Lower leg skin (tissue), 3 donors: ENCODE data around the gene GON7.

Experiments used
- POLR2A ChIP-seq, 2 donors: fragments of 450-650 bp; IDR thresholded peaks; one replicate each; pipeline ENCODE4 v1.6.1; 2016 to 2017; ENCODE audit warnings: antibody characterized with exemption in 2 of 2, mild to moderate bottlenecking in 1 of 2, moderate library complexity in 1 of 2
- TF ChIP-seq, protein P1 (sequence below), 3 donors: fragments of 450-650 bp; IDR thresholded peaks; one replicate each; pipeline ENCODE4 v1.5.1; 2016; ENCODE audit warnings: antibody characterized with exemption in 3 of 3, mild to moderate bottlenecking in 3 of 3, moderate library complexity in 2 of 3

DNA sequence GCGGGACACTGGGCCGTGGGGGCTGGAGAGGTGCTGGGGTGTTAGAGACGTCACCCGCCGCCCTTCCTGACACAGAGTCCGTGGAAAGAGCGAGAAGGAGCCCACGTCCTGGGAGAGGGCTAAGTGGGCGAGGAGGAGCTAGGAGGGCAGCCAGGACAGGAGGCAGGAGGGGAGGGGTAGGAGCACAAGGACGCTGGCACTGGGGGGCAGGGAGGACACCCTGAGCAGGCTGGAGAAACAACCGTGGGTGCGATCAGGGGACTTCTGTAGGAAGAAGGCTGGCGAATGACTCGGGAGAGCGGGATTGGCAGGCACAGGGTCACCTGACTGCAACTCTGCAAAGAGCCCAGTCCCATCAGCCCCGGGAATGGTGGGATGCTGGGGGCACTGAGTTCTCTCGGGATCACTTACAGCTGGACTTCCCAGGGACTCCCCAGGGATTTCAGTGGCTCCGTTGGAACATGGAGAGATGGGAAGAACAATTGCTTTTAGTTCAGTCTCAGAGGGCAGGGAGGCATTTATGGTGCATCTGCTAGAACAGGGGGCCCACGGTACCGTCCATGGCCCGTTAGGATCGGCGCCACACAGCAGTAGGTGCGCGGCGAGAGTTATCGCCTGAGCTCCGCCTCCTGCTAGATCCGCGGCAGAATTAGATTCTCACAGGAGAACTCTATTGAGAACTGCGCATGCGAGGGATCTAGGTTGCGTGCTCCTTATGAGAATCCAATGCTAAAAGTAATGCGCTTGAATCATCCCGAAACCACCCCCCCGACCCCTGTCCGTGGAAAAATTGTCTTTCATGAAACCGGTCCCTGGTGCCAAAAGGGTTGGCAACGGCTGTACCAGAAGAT is 24.5 kb upstream of the GON7 start:
- TF ChIP-seq, protein P1, sequence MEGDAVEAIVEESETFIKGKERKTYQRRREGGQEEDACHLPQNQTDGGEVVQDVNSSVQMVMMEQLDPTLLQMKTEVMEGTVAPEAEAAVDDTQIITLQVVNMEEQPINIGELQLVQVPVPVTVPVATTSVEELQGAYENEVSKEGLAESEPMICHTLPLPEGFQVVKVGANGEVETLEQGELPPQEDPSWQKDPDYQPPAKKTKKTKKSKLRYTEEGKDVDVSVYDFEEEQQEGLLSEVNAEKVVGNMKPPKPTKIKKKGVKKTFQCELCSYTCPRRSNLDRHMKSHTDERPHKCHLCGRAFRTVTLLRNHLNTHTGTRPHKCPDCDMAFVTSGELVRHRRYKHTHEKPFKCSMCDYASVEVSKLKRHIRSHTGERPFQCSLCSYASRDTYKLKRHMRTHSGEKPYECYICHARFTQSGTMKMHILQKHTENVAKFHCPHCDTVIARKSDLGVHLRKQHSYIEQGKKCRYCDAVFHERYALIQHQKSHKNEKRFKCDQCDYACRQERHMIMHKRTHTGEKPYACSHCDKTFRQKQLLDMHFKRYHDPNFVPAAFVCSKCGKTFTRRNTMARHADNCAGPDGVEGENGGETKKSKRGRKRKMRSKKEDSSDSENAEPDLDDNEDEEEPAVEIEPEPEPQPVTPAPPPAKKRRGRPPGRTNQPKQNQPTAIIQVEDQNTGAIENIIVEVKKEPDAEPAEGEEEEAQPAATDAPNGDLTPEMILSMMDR (IDR thresholded peaks at IDR 0.05) = no peak
- TF ChIP-seq POLR2A (IDR thresholded peaks at IDR 0.05) = no peak
